GM19328 (cell line): ENCODE data around the gene CRCP.
"Not testable (repeated sequence)": the region's sequence is repeated elsewhere in the genome, so short reads cannot be mapped to it uniquely, and the experiment has no call there.

ENCODE experiments used
- ATAC-seq: cut with Tn5 transposase; IDR thresholded peaks from one replicate; pipeline ENCODE4 v1.9.1; 2021; ENCODE audit warnings: mild to moderate bottlenecking, moderate library complexity; ENCODE audit not compliant: unreplicated experiment

The CRCP gene

DNA sequence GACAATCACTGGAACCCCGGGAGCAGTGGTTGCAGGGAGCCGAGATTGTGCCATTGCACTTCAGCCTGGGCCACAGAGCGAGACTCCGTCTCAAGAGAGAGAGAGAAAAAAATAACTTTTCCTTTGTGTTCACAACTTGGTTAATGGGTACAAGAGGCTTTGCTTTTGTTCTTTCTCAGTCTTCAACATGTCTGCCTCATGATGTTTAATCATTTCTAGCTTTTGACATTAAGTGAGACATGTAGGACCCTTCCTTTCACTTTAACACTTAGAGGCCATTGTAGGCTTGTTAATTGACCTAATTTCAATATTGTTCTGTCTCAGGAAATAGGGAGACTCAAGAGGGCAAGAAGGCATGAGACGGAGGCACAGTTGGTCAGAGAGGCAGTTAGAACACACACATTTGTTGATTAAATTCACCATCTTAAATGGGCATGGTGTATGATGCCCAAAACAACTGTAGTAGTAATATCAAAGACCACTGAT lies 9.3 kb upstream of the CRCP start:
- no peak for ATAC-seq

DNA sequence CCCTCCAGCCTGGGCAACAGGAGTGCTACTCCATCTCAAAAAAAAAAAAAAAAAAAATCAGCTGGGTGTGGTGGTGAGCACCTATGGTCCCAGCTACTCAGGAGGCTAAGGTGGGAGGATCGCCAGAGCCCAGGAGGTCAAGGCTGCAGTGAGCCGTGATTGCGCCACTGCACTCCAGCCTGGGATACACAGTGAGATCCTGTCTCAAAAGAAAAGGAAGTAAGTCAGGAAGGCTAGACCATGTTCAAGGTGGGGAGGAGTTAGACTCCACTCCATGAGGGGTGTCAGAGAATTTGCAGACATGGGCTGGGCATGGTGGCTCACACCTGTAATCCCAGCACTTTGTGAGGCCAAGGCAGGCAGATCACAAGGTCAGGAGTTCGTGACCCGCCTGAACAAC lies 6.2 kb upstream of the CRCP start:
- not testable (repeated sequence) for ATAC-seq

DNA sequence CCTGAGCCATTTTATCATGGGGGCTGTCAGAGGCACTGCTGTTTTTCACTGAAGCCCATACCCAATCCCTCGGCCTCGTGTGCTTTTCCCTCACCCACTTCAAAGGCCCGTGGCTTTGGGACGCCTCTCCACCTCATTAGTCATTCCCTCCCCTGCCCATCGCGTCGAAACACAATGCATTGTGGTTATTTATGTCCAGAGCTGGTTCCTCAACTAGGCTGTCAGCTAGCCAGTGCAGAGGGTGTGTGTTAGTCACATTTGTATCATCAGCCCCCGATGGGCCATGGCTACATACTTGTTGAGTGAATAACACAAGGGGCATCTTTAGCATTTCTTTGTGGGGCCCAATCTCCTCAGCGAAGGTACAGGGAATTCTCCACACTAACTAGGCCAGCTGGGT lies 3.8 kb upstream of the CRCP start:
- ATAC-seq: no peak

DNA sequence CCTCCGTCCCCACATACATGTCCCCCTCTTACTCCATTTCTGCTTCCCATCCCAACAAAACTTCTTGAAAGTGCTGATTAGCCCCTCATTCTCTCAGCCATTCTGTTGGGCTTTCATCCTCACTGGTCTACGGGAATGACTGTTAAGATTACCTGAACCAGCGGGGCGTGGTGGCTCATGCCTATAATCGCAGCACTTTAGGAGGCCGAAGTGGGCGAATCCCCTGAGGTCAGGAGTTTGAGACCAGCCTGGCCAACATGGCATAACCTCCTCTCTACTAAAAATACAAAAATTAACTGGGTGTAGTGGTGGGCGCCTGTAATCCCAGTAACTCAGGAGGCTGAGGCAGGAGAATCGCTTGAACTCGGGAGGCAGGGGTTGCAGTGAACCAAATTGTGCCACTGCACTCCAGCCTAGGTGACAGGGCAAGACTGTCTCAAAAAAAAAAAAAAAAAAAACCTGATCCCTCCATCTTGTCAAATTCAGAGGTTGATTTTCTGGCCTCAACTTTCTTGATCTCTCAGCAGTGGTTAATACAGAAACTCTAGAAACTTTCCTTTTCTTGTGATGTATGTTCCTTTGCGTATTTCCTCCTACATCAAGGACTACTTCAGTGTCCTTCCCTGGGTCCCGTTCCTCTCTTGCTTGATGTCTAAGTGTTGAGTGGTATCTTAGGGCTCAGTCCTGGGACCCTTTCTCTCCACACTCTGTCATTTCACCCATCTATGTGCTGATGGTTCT lies 2.2 kb downstream of the CRCP start:
- ATAC-seq: not testable (repeated sequence)

DNA sequence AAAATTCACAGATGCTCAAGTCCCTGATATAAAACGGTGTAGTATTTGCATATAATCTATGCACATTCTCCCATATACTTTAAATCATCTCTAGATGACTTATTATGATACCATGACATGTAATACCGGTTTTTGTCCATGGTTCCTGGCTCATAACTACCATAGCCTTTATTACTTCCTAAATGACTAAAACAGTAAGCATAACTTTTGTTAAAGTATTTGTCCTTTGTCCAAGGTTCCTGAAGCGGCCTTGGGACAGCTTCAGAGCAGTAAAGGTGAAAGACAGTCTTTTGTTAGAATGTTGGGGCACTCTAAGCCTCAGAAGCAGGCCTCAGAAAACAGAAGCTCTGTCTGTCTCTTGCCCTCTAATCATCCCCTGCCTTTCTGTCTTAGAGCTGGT lies 4.0 kb downstream of the CRCP start:
- ATAC-seq: no peak

DNA sequence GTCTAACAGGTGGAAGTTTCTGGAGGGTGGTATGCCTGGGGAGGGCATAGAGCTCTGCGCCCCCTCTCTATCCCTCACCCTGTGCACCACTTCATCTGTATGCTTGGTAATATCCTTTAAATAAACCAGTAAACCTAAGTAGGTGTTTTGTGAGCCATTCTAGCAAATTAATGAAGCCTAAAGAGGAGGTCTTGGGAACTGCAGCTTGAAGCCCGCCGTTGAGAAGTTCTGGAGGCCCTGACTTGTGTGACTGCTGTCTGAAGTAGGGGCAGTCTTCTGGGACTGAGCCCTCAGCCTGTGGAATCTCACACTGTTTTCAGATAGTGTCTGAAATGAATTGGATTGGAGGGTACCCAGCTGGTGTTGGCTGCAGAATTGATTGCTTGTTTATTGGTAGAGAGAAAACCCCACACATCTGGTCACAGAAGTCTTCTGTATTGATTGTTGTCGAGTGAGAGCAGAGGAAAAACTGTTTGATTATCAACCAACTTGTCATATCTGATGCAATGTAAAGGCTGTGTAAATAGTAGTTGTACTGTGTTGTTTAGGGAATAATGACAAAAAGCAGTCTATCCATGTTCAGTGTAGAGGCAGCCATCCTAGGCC lies 4.7 kb downstream of the CRCP start:
- no peak for ATAC-seq

DNA sequence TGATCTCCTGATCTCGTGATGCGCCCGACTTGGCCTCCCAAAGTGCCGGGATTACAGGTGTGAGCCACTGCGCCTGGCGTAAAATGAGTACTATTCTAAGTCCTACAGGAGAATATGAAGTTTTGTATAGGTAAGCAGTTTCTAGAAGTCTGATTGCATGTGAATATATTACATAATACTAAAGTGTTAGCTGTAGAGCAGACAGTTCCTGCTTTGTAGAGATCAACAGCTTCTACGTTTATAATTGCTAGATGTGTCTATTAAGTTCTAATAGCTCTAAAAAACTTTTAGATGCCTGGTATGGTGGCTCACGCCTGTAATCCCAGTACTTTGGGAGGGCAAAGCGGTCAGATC lies 8.5 kb downstream of the CRCP start:
- no peak for ATAC-seq

DNA sequence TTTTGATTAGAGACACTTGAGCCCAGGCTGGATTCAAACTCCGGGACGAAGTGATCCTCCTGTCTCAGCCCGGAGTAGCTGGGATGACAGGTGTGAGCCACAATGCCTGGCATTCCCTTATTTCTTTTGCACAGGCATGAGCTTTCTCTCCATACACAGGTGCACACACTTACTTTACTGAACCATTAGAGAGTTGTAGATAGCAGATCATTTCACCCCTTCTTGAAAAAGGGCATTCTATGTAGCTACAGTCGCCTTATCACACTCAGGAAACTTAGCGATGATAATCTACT lies 9.9 kb downstream of the CRCP start:
- ATAC-seq: not testable (repeated sequence)

DNA sequence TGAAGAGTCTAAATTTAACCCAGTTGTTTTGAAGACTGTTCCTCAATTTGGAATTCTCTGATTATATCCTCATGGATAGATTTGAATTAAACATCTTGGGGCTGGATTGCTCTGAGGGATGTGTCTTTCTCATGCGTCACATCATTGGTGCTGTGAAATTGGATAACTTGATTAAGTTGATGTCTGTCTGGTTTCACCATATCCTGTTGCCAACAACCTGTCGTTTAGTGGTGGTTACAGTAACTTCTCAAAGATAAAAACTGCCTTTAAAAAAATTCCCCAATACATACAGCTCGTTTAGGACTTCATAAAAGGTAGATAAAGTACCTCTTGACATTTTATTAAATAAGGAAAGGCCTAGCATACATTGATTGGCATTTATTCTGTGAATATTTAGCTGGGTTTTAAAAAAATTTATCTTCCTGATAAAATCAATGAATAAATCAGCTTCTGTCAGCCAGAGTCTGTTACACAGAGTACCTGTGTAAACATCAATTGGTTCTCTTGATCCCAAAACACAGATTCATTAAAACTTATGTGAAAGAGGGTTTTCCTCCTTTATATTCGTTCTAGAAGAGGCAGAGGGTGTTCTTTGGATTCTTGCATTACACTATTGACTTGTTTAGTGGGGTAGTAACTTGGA lies 10.5 kb downstream of the CRCP start:
- ATAC-seq: no peak

DNA sequence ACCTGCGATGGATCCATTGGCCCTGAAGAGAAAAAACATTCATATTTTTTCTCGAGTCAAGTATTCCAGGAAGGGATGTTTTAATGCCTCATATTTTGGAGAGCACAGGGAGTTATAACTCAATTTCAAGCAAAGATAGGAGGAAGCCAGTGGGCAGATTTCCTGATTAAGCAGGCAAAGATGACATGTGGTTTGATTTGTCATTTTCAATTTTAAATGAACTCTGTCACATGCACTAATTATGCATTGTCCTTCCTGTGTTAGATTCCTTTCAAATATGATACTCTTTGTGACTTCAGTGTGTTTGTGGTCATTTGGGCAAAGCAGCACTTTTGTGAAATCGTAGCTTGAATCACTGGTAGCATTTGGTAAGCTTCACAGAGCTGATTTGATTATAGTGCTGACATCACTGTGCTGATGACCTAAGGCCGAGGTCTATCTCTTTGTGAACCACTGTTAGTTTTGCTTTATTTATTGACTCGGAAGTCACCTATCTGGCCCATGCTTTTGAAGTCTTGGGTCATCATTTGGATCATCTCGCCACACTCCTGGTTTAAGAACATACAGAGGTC lies 11.2 kb downstream of the CRCP start:
- ATAC-seq: not testable (repeated sequence)

DNA sequence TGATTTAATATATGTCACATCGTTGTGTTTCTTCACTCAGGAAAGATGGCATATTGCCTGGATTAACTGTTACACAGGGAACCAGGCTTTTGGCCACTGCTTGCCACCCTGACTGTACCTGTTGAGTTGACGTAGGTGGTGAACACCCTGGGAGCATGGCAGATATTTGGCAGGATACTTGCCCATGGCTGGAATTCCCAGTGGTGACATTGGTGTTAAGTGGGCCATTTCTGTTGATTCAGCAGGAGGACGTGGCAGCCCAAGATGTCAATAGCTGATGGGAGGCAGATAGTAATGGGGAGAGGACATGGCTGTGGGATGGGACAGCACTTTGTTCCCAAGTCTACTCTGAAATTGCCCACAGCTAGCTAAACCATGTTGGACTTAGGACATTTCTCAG lies 12.5 kb downstream of the CRCP start:
- ATAC-seq: not testable (repeated sequence)

DNA sequence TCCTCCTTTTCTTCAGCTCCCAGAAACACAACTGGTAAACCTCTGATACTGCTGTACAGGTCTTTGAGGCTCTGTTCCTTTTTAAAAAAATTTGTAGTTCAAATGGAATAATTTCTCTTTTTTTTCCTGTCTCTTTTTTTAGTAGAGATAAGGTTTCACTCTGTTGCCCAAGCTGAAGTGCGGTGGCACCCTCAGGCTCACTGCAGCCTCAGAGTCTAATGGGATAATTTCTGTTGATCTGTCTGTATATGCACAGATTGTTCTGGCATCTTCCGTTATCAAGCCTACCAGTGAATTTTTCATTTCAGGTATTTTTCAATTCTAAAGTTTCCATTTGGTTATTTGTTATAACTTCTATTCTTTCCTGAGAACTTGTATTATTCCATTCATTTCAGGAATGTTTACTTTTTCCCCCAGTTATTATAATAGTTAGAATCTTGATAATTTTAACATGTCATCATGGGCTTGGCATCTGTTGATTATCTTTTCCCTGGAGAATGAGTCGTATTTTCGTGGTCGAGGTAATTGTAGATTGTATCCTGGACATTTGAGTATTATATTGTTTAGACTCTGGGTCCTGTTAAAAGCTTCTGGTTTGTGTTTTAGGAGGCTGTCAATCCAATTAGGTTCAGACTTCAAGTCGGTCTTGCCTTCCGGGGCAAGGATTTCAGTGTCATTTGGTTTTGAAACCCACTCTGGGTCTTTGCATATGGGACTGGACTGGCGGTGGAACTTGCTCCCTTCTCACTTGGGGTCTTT lies 24.5 kb downstream of the CRCP start:
- ATAC-seq: no peak

DNA sequence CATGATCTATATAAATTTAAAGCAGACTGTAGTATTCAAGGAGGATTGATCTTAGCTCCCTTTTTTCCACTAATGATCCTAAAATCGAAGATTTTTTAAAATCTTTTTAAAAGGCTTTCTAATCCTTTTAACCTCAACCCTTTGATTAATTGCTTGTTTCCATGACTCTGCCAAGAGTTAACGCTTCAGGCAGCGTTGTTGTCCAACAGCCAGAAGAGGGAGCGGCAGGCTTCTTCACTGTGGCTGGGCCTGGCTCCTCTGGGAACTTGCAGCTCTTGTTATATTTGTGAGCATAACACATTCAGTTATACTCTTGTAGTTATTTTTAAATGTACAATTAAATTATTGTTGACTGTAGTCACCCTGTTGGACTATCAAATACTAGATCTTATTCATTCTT lies 26.3 kb downstream of the CRCP start:
- no peak for ATAC-seq

DNA sequence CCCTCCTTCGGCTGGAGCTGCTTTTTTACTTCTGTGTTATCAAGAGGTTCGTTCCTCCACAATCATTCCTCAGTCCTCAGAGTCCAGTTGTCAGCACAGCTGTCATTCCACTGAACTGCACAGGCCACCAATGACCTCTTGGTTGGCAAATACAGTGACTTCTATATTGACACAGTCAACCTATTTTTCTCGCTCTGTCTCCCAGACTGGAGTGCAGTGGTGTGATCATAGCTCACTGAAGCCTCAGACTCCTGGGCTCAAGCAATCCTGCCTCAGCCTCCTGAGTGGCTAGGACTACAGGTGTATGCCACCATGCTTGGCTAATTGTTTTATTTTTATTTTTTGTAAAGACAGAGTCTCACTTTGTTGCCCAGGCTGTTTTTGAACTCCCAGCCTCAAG lies 27.7 kb downstream of the CRCP start:
- no peak for ATAC-seq

DNA sequence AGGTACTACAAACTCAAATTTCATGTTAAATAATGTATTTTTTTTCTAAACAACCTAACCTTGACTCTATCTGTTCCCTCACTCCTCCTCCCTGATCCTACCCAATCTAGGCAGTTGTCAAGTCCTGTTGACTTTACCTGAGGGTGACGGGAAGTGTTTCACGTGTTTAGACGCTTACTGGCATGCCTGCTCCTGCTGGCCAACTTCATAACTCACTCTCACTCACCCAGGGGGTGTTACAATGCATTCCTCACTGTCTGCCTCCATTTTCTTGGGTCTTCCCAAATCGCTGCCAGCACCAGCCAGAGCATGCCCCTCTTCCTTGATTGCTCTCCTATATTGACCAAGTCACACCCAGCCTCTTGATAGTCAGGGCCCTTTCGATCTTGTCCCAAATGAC lies 28.3 kb downstream of the CRCP start:
- no peak for ATAC-seq

DNA sequence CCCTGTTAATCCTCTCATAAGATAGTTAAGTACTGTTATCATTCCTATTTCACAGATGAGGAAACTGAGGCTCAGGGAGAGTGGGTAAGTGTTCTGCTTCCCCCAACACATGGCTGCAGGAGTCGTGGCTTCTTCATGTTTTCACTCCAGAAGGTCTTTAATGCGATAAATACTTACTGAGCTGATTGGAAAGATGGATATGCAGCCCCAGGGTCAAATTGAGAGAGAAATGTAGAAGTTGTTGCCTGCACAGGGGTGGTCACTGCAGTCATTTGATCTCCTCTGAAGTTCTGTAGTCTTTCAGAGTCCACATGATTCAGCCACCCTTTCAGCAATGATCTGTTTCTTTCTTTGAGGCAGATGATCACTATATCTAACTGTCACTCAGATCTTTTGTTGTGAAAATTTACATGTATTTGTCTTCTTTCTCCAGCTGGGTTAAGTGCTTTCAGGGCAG lies 29.3 kb downstream of the CRCP start:
- no peak for ATAC-seq

DNA sequence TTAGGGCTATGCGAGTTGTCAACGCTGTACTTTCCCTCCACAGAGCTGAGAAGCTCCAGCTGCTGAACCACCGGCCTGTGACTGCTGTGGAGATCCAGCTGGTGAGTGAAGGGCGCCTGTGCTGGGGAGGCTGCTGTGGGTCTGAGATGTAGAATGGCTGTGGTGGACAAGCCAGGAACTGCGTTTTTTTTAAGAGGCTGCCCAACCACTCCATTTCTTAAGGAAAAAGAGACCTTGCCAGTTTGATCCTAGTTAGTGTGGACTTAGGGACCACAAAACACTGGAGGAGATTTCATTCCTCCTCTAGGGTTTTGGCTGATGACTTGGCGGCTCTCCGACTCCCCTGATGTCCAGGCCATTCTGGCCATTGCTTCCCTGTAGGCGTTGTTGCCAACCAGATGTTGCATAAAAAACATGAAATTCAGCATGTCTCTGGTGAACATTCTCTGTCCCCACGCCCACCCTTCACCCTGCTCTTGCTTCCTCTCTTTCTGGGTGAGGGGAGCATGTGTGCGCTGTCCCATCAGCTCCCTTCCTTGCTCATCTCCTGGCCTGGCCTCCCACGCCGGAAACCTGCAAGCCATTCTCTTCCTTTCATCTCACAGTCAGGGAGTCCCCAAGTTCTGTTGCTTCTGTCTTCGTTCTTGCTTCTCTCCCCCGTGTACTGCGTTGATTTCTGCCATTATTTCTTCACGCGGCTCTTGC lies 30.9 kb downstream of the CRCP start:
- ATAC-seq: no peak

DNA sequence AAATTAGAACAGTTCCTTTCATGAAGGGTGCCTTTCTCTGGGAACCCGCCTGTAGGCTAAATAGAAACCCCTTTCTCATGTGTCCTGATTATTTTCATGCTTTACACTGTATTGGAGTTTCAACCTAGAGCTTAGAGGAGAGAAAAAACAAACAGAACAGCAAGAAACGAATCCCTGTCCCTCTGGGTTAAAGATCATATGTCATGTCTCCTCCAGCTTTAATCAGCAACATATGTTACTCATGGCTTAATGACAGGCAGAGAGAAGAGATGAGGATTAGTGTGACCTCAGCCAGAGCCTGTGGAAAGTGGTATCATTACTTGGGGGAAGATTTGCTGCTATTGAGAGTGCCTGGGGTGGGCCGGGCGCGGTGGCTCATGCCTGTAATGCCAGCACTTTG lies 32.1 kb downstream of the CRCP start:
- ATAC-seq: no peak

DNA sequence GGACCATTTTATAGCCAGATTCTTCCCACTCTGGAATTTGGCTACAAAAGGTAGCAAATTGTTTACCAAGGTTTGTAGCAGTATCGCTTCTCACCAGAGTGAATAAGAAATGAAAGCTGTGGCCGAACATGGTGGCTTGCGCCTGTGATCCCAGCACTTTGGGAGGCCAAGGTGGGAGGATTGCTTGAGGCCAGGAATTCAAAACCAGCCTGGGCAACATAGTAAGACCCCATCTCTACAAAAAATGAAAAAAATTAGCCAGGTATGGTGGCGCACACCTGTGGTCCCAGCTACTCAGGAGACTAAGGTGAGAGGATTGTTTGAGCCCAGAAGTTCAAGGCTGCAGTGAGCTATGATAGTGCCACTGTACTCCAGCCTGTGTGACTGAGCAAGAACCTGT lies 33.0 kb downstream of the CRCP start:
- not testable (repeated sequence) for ATAC-seq

DNA sequence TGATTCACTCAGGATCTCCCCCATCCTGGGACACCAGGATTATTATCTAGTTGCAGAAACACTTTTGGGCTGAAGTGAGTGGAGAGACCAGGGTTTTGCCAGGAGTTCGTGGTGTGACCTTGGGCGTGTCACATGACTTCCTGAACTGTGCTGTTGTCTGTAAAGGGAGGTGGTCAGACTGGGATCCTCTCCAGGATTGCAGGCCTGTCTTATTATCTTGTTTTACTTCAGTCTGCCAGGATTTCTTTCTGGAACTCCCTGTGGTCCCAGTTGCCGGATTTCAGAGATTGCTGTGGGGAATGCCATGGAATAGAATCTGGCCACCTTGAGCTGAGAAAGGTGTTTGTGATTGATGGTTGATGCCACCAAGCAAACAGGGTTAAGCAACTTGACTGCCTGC lies 35.8 kb downstream of the CRCP start:
- no peak for ATAC-seq
